Measurements from ENCODE around the gene HOXA13.

DNA sequence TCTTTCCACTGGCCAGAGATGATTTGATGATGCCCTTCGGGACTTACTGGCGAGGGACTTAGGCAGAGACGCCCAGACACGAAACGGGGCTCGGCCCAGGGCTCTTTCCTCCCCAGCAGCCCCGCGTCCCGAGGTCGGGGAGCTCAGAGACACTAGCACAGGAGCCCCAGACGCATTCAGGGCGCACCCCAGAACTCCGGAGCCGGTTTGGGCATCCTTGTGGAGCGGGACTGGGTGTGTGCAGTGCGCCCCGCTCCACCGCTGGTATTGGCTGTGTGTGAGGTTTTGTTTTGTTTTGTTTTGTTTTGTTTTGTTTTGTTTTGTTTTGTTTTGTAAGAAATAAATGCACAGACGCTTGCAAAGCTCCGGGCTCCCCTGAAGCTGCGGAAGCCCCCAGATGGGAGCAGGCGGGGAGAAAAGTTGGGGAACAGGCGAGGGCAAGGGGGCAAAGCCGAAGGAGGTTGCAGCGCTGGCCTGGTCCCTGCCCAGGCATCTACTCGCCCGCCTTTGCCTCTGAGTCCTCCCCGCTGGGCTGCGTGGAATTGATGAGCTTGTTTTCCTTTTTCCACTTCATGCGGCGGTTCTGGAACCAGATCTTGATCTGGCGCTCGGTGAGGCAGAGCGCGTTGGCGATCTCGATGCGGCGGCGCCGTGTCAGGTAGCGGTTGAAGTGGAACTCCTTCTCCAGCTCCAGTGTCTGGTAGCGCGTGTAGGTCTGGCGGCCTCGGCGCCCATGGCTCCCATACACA lies 54.6 kb downstream of the HOXA13 start:
- TF ChIP-seq CTCF (IDR thresholded peaks at IDR 0.05) (no peak), POLR2A (IDR thresholded peaks at IDR 0.05) (no peak)

Data from Peyer's patch (tissue), 4 donors.